Measurements from ENCODE around the gene ERI3. TPM values are rescaled to one million over a fixed set of nuclear protein-coding genes. Genes with fewer than 3 reads are reported as not detected.

The ERI3 gene
- total and polyA plus RNA-seq, 2 donors from 2014 or later, result 60.4 to 126 TPM

- intact Hi-C loops (cut with DNase I), result no loop called here
- H3K36me3 ChIP-seq (ENCODE audit: control insufficient read depth in 2 of 3, insufficient read depth in 3 of 3, low read length in 3 of 3), result peaks cover 0 to 15% (median 0%) of the 10 kb centered on the region in 3 donors
Observed at GRCh38 chr1:44233593-44233992, 121.5 kb downstream of the ERI3 start.

DNA sequence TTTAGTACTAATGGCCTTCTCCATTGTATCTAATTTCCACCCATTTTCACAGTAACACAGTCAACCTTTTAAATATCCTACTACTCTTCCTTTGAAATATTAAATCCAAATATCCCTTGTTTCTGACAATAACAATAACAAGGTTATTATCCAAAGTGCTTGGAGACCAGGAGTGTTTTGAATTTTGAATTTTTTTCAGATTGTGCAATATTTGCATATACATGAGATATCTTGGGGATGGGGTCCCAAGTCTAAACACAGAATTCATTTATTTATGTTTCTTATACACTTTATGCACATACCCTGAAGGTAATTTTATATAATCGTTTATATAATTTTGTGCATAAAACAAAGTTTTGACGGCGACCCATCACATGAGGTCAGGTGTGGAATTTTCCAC lies 124.3 kb downstream of the ERI3 start:
- no peak overlapping the region for H3K4me3 ChIP-seq (ENCODE audit: low read length in 3 of 3)
- H3K9me3 ChIP-seq (ENCODE audit: control insufficient read depth in 2 of 3, insufficient read depth in 1 of 3, low read length in 3 of 3), result peaks cover 0 to 8% (median 0%) of the 10 kb centered on the region in 3 donors
- intact Hi-C loops (cut with DNase I), result no loop called here
- no peaks in the 10 kb centered on the region for H3K4me1 ChIP-seq (ENCODE audit: control insufficient read depth in 2 of 3, insufficient read depth in 2 of 3, low read depth in 1 of 3, low read length in 3 of 3)
- H3K27ac ChIP-seq (ENCODE audit: low read depth in 2 of 2, low read length in 2 of 2), result no peak overlapping the region
- no peak for TF ChIP-seq CTCF (IDR thresholded peaks at IDR 0.05; ENCODE audit: borderline replicate concordance, extremely low read depth, insufficient read depth)
- FAIRE-seq (no peak), DNase-seq (no peak)
- H3K36me3 ChIP-seq (ENCODE audit: control insufficient read depth in 2 of 3, insufficient read depth in 3 of 3, low read length in 3 of 3), result peaks cover 0 to 15% (median 0%) of the 10 kb centered on the region in 3 donors
- no peaks in the 10 kb centered on the region for H3K27me3 ChIP-seq (ENCODE audit: control insufficient read depth, insufficient read depth, low read length)
- H3K9ac ChIP-seq (ENCODE audit: low read length in 3 of 3), result no peak overlapping the region

More at GRCh38 chr1:44233593-44233992, 121.5 kb downstream of the ERI3 start:
- DNase-seq (no peak), FAIRE-seq (no peak)
- Histone ChIP-seq H3K4me3 (ENCODE audit: low read length in 3 of 3) (no peak overlapping the region), H3K9me3 (ENCODE audit: control insufficient read depth in 2 of 3, insufficient read depth in 1 of 3, low read length in 3 of 3) (no peaks in the 10 kb centered on the region), H3K9ac (ENCODE audit: low read length in 3 of 3) (no peak overlapping the region), H3K27ac (ENCODE audit: low read depth in 2 of 2, low read length in 2 of 2) (no peak overlapping the region), H3K27me3 (ENCODE audit: control insufficient read depth, insufficient read depth, low read length) (no peaks in the 10 kb centered on the region), H3K4me1 (ENCODE audit: control insufficient read depth in 2 of 3, insufficient read depth in 2 of 3, low read depth in 1 of 3, low read length in 3 of 3) (peaks cover 0 to 7% (median 0%) of the 10 kb centered on the region in 3 donors)
- no peak for TF ChIP-seq CTCF (IDR thresholded peaks at IDR 0.05; ENCODE audit: borderline replicate concordance, extremely low read depth, insufficient read depth)

GRCh38 chr1:44229435-44230167 lies 125.5 kb downstream of the ERI3 start:
- Histone ChIP-seq H3K4me3 (ENCODE audit: low read length in 3 of 3) (no peak overlapping the region), H3K36me3 (ENCODE audit: control insufficient read depth in 2 of 3, insufficient read depth in 3 of 3, low read length in 3 of 3) (peaks cover 0 to 15% (median 0%) of the 10 kb centered on the region in 3 donors), H3K27ac (ENCODE audit: low read depth in 2 of 2, low read length in 2 of 2) (no peak overlapping the region), H3K9ac (ENCODE audit: low read length in 3 of 3) (no peak overlapping the region), H3K9me3 (ENCODE audit: control insufficient read depth in 2 of 3, insufficient read depth in 1 of 3, low read length in 3 of 3) (peaks cover 0 to 9% (median 0%) of the 10 kb centered on the region in 3 donors), H3K4me1 (ENCODE audit: control insufficient read depth in 2 of 3, insufficient read depth in 2 of 3, low read depth in 1 of 3, low read length in 3 of 3) (no peaks in the 10 kb centered on the region), H3K27me3 (ENCODE audit: control insufficient read depth, insufficient read depth, low read length) (no peaks in the 10 kb centered on the region)
- intact Hi-C loops (cut with DNase I), result loop anchor here (10.0 kb wide), 1 partner anchor 365 kb away; no protein-coding TSS in a partner anchor
- no peak for TF ChIP-seq CTCF (IDR thresholded peaks at IDR 0.05; ENCODE audit: borderline replicate concordance, extremely low read depth, insufficient read depth)
- DNase-seq (no peak), FAIRE-seq (no peak)

All from kidney (tissue), 14 donors.